ENCODE data around the gene MYO19. TPM values are rescaled to one million over a fixed set of nuclear protein-coding genes. Genes with fewer than 3 reads are reported as not detected.
"Not testable (repeated sequence)": the region's sequence is repeated elsewhere in the genome, so short reads cannot be mapped to it uniquely, and the experiment has no call there.

MYO19 gene
- total RNA-seq, 1 donor from 2014 or later = 45.2 TPM

DNA sequence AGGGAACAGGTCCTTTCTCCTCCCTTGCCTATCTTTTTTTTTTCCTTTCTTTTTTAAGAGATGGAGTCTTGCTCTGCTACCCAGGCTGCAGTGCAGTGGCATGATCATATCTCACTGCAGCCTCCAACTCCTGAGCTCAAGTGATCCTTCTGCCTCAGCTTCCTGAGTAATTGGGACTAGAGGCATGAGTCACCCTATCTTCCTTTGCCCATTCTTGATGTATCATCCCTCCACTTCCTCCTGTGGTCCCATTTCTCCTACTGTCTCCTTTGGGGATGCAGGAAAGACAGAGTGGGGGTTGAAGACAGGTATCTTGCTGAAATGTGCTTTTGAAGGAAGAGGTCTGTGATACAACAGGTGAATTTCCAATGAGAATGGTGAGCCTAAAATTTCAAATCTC lies 5.5 kb downstream of the MYO19 start:
- DNase-seq (ENCODE audit: low read depth) = peak; percentile 29

DNA sequence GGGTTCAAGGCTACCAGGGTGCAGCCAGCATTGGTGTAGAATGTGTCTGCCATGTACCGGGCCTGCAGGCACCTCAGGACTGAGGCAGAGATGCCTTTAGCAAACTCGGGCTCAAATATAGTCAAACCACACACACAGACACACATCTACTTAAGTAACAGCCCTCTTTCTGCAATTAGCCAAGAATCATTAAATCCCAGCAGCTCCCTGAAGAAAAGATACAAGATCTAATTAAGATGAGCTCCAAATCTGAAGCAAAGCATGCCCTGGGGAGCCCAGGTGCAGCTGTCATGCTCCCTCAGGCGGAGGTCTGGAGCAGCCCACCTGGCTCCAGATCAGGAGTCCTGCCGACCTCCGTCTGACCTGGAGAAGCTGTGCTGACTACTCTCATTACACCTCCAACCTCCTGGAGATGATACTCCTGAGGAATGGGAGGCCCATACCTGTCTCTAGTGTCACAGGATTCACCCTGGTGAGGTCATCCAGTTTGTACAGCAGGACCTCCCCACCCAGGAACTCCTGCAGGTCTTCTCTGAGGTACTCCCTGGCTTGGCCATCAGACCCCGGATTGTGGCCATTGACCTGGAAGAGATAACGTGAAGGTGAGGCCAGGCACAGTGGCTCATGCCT lies 6.9 kb downstream of the MYO19 start:
- DNase-seq (ENCODE audit: low read depth) = no peak

DNA sequence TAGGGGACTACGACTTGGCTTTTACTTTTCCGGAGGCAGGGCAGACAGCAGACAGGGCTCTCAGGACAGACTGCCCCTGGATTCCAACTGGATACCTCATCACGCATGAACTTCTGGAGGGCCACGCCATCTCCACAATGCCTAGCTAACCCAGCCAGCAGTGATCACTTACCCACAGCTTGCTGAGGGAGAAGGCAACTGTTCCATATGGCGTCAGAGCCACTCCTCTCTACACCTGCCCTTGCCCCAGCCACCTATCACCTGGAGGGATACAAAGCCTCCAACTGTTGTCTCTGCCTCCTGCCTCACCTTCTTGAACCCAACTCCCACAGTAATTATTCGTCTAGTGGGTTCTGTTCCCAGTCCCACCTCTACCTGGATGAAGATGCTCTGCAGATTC lies 8.8 kb downstream of the MYO19 start:
- DNase-seq (ENCODE audit: low read depth) = no peak

DNA sequence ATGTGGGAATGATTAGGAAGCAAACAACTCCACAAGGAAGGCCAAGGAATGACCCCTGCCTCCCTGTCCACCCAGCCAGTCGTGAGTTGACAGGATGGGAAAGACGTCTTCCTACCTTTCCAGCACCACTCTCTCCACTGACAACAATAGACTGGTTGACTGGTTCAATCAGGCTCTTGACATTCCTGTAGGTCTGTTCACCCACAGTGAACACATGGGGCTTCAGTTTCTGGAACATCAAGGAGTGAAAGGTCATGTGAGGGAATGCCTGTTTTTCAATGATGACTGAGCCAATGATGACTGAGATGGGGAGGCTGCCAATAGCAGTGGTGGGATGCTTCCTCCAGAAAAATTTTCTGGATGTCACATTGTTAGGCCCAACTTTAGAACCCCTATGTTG lies 9.6 kb downstream of the MYO19 start:
- no peak for DNase-seq (ENCODE audit: low read depth)

DNA sequence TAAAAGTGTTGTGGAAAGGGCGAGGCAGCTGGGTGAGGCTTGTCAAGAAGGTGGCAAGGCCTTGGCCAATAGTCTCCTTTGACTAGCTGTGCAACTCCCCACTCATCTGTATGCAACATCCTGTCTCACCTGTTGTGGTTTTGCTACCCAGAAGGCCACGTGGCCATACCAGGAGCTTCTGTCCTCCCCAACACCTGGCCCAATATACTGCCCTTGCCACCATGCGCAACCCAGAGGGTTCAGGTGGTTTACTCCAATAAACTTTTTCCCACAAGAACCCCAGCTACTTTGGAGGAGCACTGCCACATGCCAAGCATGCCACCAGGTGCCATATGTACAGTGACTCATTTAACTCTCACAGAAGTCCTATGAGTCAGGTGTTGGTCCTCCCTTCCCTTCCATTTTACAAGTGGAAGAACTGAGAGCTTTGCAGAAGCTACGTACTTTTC lies 10.2 kb downstream of the MYO19 start:
- peak; percentile 23 for DNase-seq (ENCODE audit: low read depth)

DNA sequence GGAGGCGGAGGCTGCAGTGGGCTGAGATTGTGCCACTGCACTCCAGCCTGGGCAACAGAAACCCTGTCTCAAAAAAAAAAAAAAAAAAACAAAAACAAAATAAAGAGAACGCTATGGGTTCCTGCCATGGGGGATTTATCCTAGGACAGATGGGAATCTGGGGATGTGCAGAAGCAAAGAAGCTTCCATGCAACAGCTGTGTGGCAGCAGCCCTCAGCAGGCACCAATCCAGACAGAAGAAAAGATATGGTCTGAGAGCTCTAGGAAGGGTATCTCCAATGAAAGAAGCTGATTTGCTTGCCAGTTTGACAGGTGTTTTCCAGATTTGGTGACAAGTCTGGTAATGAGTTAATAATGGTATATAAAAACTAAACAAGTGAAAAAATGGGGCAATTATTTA lies 11.6 kb downstream of the MYO19 start:
- no peak for DNase-seq (ENCODE audit: low read depth)

DNA sequence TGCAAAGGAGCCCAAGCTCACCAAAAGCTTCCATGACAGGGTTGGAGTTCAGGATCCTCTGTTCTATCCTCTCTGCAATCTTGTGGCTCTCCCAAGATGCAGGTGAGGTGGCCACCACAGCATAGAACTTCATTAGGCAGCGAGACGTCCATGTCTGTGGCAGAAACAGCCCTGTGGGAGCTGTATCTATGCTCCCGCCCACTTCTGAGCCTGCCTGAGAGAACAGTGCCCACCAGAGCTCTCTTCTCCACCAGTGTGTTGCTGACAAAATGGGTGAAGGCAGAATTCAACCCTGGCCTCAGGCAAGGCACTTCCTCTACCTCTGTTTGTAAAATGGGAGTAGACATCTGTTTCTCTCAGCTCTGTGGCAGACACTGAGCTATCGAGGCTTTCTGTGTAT lies 18.8 kb downstream of the MYO19 start:
- DNase-seq (ENCODE audit: low read depth) = no peak

DNA sequence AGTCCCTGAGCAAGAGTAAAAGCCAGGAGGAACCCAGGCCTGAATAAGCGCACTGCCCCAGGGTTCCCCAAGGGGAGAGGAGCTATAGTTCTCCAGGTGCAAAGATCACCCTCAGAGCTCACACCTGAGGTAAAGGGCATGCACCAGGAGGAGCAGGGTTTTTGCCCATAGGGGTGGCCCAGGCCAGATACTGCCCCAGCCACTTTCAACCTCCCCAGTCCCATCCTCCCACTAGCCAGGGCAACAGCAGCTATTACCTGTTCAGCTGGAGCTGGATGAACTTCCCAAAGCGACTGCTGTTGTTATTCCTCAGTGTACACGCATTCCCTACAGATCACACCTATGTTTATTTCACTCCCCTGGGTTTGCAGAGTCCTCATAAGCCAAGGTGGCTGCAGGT lies 19.8 kb downstream of the MYO19 start:
- DNase-seq (ENCODE audit: low read depth) = no peak

DNA sequence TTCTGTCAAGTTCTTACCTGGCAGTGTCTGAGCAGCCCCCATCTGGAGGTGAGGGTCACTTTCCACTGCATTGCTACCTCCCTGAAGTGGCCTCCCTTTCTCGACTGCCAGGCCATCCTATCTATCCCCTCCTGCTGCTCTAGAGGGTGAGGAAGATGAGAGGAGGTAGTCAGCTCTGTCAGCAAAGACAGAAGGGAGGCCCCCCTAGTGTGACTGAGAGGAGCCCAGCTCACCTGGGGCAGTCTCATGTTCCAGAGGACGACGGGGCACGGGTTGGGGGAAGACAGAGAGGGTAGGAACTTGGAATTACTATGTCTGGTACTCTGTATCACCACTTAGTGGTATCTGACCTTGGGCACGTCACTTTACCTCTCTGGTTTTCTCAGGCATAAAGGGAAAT lies 22.0 kb downstream of the MYO19 start:
- no peak for DNase-seq (ENCODE audit: low read depth)

DNA sequence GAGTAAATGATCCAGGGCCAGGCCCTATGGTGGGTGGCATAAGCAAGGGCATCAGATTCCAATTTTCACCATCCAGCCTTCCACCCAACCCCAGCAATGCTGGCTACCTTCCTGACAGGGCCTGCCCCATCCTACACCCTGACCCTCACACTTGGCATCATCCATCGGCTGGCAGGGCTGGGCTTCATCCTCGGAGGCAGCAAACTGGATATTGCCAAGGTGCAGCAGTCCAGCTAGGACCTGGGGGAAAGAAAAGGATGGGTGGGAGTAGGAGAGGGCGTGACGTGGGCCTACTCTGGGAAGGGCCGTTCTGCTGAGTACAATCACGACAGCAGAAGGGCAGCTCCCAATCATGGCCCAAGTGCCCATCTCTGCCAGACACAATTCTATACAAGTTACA lies 23.5 kb downstream of the MYO19 start:
- no peak for DNase-seq (ENCODE audit: low read depth)

DNA sequence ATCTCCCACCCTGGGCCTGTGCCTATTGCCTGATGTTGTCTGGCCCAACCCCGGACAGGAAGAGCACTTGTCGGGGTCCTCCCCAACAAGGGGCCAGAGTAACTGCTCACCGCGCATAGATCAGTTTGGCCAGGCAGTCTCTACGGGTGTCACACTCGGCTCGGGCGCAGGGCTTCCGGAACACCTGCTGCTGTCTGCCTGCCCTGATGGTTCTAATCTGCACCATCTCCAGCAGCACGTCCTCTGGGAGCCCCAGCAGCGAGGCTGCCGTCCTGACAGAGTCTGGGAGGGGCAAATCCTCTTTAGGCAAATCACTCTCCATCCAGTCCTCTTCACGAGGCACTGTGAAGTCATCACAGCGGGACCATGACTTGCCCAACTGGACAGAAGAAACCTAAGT lies 24.0 kb downstream of the MYO19 start:
- DNase-seq (ENCODE audit: low read depth) = no peak

DNA sequence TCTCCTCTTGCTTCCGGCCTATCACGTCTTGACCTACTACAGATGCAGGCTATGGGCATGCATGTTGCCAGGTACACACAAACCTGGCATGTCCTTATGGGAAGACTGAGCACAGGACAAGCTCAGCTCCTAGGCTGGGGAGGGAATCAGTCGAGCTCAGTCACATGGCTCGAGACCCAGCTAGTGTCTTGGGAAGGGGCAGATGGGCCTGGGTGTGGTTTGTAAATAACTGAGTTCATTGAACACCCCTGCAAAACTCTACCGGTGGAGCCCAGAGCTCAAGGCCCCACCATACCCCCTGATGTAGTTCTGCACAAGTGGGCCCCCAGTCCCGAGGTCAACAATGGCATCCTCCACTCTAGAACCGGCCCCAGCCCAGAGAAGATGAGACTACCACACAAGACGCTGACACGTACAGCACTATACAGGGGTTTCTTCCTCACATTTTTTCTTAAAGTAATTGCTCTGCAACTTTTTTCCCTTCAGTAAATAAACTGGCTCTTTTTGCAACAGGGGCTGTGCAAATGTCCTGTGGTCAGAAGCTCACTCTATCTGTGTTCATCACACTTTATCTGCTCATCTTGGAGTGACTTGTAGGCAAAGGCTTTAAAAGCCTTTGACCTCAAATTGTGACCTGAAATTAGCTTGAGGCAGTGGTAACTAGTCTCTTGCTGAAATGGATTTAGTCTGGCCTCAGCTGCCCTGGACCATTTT lies 25.2 kb downstream of the MYO19 start:
- no peak for DNase-seq (ENCODE audit: low read depth)

DNA sequence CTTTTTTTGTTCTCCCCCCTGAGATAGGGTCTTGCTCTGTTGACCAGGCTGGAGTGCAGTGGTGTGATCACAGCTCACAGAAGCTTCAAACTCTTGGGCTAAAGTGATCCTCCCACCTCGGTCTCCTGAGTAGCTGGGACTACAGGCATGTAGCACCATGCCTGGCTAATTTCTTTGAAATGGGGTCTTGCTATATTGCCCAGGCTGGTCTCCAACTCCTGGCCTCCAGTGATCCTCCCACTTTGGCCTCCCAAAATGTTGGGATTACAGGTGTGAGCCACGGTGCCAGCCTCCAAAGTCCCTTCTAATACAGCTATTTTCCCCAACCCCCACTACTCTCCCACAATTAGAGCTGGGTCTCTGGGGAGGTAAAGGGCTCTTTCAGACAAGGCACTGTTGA lies 26.2 kb downstream of the MYO19 start:
- not testable (repeated sequence) for DNase-seq (ENCODE audit: low read depth)

DNA sequence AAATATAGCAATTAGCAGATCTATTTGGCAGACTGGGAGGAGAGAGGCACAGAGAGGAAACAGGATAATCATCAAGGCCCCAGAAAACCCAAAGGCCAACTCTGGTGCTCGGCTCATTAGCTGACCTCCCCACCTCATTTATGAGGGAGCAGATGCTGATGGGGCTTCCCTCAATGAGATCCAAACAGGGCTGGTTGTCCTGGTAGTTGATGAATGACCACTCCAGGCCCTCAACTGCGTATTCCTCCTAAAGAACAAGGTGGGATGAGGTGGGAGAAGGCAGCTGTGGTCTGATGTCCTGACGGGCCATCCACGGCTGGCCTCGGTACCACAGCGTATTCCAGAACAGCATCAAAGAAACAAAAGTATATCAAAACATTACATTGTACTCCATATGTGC lies 27.4 kb downstream of the MYO19 start:
- no peak for DNase-seq (ENCODE audit: low read depth)

DNA sequence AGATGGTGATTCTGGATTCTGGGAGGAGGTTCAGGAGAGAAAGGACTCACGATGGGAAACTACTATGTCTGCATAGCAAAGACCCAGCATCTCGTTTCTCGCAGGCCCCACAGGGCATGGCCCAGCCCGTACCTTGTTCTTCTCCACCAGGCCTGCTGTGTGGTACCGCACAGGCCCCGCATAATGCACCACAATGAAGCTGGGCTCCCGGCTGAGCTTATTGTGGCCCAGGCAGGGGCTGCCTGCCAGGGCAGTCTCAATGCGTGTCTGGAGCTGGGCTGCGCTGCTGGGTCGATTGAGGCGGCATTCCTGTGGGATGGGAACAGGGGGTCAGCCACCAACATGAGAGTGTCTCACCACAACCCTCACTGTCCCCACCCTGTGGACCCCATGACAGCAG lies 27.8 kb downstream of the MYO19 start:
- no peak for DNase-seq (ENCODE audit: low read depth)

DNA sequence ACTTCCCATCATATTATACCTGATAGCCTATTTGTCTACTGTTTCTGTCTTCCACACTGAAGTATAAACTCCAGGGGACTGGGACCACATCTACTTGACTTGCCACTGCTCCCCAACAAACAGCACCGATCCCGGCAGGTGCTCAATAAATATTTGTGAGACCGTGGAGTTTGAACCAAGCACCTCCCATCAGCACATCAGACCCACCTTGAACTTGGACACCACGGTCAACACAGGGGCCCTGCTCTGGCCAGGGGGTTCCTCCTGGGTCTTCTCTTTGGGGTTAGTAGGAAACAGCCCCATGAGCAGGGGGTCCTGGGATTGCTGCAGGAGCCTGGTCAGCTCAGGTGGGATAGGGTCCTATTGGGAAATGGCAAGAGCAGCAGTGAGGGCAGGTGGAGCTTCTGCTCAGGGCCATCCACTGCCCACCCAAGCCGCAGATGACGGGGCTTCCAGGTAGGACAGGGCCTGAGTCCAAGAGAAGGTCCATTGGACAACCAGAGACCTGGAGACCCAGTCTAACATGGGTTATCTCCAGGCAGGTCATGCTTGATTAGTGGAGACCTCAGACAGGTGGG lies 28.3 kb downstream of the MYO19 start:
- DNase-seq (ENCODE audit: low read depth) = no peak

DNA sequence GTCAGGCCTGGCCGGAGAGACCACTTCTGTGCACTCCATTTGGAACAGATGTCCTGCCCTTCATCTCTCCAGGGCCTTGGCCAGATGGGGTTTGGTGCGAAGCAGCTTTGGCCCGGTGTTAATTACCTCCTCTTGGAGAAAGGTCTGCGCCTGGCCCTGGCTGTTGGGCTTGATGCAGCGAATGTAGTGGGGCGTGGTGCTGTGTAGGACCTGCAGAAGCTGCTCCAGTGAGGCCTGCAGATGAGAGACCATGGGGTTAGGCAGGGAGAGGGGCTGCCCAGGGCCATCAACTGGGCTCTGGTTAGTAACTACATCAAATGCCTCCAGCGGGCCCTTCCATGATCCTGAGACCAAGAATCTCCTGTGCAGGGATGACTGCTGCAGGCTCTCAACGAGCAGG lies 29.5 kb downstream of the MYO19 start:
- DNase-seq (ENCODE audit: low read depth) = no peak

DNA sequence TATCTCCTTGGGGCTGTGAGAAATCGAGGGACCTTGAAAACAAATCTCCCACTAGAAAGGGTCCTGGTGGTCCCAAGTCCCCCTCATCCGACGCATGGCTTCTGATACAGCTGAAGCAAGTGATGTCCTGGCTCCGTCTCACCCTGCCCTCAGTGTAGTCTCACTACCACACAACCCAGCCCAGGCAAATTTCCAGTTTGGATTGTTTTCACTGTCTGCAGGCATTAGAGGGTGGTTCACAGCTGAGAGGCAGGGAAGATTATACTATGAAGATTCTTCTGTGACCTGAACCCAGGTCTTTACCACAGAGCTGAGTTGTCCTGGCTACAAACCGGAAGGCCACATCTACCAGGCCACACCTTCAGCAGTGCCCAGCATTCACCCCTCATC lies 30.5 kb downstream of the MYO19 start:
- no peak for DNase-seq (ENCODE audit: low read depth)

DNA sequence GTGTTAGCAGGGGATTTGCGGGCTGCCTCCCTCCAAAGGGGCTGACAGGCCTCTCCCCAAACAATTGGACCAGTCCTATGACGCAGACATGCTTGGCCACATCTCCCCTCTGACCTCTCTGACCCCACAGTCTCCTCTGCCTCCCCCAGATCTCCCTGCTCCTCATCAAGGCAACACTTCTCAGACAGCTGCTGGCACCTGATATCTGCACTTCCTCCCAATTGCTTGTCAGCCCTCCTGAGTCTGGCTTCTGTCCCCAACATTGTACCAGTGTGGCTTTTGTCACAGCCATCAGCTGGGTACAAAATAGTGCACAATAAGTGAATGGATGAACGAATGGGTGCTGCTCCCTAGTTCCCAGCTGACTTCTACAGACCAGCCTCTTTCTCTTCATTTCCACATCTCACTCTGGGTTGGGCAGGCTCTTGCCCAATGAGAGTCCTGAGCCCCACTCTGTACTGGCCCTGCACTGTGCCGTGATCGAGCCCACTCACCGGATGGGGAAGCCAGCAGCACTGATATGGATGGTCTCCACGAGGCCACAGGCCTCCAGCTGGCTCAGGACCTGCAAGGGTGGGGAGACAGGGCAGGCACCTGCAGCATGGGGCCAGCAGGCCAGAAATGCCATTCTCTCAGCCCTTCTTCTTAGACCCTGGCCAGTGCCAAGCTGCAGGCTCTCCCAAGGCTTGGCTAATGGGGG lies 31.1 kb downstream of the MYO19 start:
- DNase-seq (ENCODE audit: low read depth) = no peak

DNA sequence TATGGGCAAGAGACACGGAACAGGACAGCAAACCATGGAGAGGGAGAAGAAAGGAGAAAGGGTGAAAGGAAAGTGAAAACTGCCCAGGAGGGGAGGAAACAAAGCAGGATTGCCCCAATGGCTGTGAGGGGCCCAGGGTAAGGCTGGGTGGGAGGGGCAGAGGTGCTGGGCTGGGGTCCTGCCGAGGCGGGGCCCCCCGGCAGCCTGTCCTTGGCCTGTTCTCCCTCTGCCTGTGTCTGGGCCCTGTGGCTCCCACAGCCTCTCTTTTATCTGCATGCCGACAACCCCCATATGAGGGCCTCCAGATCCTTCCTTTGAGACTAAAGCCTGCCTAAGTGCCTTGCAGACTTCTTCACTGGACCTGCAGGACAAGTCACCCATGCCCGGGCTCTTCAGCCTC lies 32.7 kb downstream of the MYO19 start:
- DNase-seq (ENCODE audit: low read depth) = no peak

DNA sequence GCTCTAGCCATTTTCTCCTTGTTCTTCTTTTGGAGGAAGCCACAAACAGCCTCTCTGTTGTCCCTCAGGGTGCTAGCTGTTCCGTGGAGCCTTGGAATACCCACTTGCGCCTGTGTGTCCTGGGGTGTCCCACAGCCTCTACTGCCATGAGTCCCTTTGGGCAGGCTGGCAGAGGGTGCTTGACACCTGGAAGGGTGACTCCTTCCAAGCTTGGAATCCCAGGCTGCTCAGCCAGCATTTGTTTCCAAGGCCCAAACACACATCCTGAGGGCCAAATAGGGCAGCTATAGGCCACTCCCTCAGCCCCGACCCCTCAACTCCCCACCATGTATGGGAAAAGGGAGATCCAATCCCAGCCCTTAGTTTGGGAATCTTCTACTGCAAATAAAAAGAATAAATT lies 33.3 kb downstream of the MYO19 start:
- DNase-seq (ENCODE audit: low read depth) = no peak

DNA sequence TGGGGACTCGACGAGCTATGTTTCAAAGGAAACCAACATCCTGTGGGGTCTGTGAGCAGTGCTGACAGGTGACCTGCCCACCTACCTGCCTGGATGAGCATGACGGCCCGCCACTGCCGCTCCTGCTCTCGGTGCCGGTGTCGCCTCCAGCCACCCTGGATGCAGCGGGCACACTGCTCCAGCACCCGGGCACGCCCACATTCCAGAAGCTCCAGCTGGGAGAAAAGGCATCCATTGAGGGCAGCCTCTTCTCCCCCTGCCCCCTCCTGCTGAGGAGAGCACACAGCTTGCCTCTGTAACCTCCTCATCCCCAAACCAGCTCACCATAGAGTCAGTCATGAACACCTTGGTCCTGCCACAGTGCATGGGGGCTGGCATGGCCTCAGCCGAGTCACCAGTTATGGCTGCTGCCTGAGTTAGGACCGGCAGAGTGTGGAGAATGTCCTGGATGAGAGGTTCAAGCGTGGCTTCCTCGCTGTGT lies 33.9 kb downstream of the MYO19 start:
- DNase-seq (ENCODE audit: low read depth) = no peak

All from renal cortical epithelial cell (primary cell).